ENCODE results near the gene SFMBT2.

DNA sequence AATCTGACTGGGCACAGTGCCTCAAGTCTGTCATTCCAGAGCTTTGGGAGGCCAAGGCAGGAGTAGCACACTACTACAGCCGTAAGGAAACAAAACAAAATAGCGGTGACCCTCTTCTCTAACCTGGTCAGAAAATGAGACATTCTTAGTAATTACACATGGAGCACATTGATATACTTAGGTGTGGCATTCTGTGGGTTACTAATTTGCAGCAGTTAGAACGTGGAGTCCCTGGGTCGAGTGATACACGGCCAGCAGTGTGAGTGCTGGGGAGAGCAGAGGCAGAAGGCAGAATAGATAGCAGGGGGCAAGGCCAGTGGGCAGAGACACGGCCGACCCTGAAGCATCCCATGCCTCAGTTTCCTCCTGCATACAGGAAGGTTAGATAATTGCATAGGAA lies 28.9 kb upstream of the SFMBT2 start:
- TF ChIP-seq, protein P1, sequence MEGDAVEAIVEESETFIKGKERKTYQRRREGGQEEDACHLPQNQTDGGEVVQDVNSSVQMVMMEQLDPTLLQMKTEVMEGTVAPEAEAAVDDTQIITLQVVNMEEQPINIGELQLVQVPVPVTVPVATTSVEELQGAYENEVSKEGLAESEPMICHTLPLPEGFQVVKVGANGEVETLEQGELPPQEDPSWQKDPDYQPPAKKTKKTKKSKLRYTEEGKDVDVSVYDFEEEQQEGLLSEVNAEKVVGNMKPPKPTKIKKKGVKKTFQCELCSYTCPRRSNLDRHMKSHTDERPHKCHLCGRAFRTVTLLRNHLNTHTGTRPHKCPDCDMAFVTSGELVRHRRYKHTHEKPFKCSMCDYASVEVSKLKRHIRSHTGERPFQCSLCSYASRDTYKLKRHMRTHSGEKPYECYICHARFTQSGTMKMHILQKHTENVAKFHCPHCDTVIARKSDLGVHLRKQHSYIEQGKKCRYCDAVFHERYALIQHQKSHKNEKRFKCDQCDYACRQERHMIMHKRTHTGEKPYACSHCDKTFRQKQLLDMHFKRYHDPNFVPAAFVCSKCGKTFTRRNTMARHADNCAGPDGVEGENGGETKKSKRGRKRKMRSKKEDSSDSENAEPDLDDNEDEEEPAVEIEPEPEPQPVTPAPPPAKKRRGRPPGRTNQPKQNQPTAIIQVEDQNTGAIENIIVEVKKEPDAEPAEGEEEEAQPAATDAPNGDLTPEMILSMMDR (IDR thresholded peaks at IDR 0.05), result no peak
- no peak for TF ChIP-seq POLR2A (IDR thresholded peaks at IDR 0.05)
